ENCODE measurements around the gene CD320. TPM values are rescaled to one million over a fixed set of nuclear protein-coding genes. Genes with fewer than 3 reads are reported as not detected.

Gene CD320
- total and polyA plus RNA-seq, 2 experiments from 2014 or later, result 87.0 to 124 TPM

- no peak for TF ChIP-seq ZNF331 (CRISPR knock-in tag; IDR thresholded peaks at IDR 0.05; ENCODE audit: low read depth)
- peak; percentile 55; the same call in 1 of the 2 replicates for TF ChIP-seq ZNF114 (CRISPR knock-in tag; IDR thresholded peaks at IDR 0.05)
- no peak for TF ChIP-seq STAT1 (IDR thresholded peaks at IDR 0.05; ENCODE audit: unreplicated experiment)
- TF ChIP-seq POLR2AphosphoS5 (IDR thresholded peaks at IDR 0.05; ENCODE audit: low read depth), result peak; percentile 93
- TF ChIP-seq CTCF (conservative IDR thresholded peaks at IDR 0.05; ENCODE audit: low read depth in 2 of 2), result peak in 1 of 2 experiments; percentile 30; a peak in 1 of 4 replicates
These were observed 13.2 kb upstream of the CD320 start, which contains the start of the genes NDUFA7 and RPS28 (continued) for GRCh38 chr19:8321067-8321985.

GRCh38 chr19:8320564-8321066, 12.5 kb upstream of the CD320 start:
- Mint-ChIP-seq H3K4me3 (peak overlapping the region; percentile 97), H3K9me3 (no peaks in the 10 kb centered on the region), H3K36me3 (ENCODE audit: low read depth) (peaks cover 43% of the 10 kb centered on the region), H3K27me3 (ENCODE audit: insufficient read depth, low read depth, poor library complexity) (peaks cover 22% of the 10 kb centered on the region), H3K27ac (peak overlapping the region; percentile 97), H3K4me1 (peaks cover 37% of the 10 kb centered on the region)
- Histone ChIP-seq H3K4me3 (peak overlapping the region; percentile 96), H3K4me2 (peak overlapping the region; percentile 100), H3K9me2 (ENCODE audit: insufficient read depth) (no peaks in the 10 kb centered on the region), H2AFZ (no peak overlapping the region), H3F3A (replicated peaks; ENCODE audit: low read depth) (peaks cover 53% of the 10 kb centered on the region), H3K27me3 (ENCODE audit: insufficient read depth) (no peaks in the 10 kb centered on the region), H4K20me1 (replicated peaks; ENCODE audit: insufficient read depth) (peaks cover 24% of the 10 kb centered on the region), H3K79me2 (replicated peaks; ENCODE audit: insufficient read depth) (peaks cover 33% of the 10 kb centered on the region), H3K4me1 (ENCODE audit: insufficient read depth) (peaks cover 24% of the 10 kb centered on the region), H3K36me3 (ENCODE audit: insufficient read depth) (peaks cover 7% of the 10 kb centered on the region), H3K27ac (ENCODE audit: low read depth) (peak overlapping the region; percentile 98)
- peak; percentile 26 for DNase-seq (ENCODE audit: low spot score)
- peak; percentile 6; the same call in 2 of the 3 replicates for ATAC-seq
- no peak for TF ChIP-seq EZH2 (IDR thresholded peaks at IDR 0.05; ENCODE audit: low read depth, unreplicated experiment)
- TF ChIP-seq ZNF114 (CRISPR knock-in tag; IDR thresholded peaks at IDR 0.05), result no peak
- no peak for TF ChIP-seq EZH2phosphoT487 (IDR thresholded peaks at IDR 0.05; ENCODE audit: unreplicated experiment)
- TF ChIP-seq REST (IDR thresholded peaks at IDR 0.05; ENCODE audit: unreplicated experiment), result no peak
- TF ChIP-seq ZNF331 (CRISPR knock-in tag; IDR thresholded peaks at IDR 0.05; ENCODE audit: low read depth), result no peak
- TF ChIP-seq NANOG (IDR thresholded peaks at IDR 0.05; ENCODE audit: borderline replicate concordance), result no peak
- no peak for TF ChIP-seq STAT1 (IDR thresholded peaks at IDR 0.05; ENCODE audit: unreplicated experiment)
- no peak for TF ChIP-seq ZNF462 (CRISPR knock-in tag; IDR thresholded peaks at IDR 0.05)
- no peak for TF ChIP-seq JUNB (IDR thresholded peaks at IDR 0.05; ENCODE audit: unreplicated experiment)
